Epithelial cell of esophagus (primary cell): ENCODE measurements around the gene MORC1.

Experiments
- DNase-seq: peaks from one replicate; pipeline ENCODE4 v3.0.0; 2010; ENCODE audit warnings: low read depth
- H3K4me3 ChIP-seq: 2 replicates; pipeline ENCODE4 v1.5.1; 2011; ENCODE audit warnings: mild to moderate bottlenecking, low read length, control low read depth
- CTCF ChIP-seq: IDR thresholded peaks from 2 replicates; pipeline ENCODE4 v1.5.1; 2011; ENCODE audit warnings: low read depth, mild to moderate bottlenecking, low read length, control low read depth, inconsistent platforms; ENCODE audit not compliant: insufficient read depth; ENCODE audit errors: missing control alignments

Gene MORC1

GRCh38 chr3:109070211-109070610 lies 47.7 kb downstream of the MORC1 start:
- DNase-seq, result no peak
- TF ChIP-seq CTCF, result no peak

GRCh38 chr3:109066864-109067263 lies 51.1 kb downstream of the MORC1 start:
- no peak for TF ChIP-seq CTCF
- no peak overlapping the region for H3K4me3 ChIP-seq
- DNase-seq, result no peak

More at GRCh38 chr3:109070211-109070610, 47.7 kb downstream of the MORC1 start:
- H3K4me3 ChIP-seq, result no peak overlapping the region

GRCh38 chr3:109059264-109059663 lies 58.7 kb downstream of the MORC1 start:
- no peak overlapping the region for H3K4me3 ChIP-seq
- no peak for DNase-seq
- no peak for TF ChIP-seq CTCF

- TF ChIP-seq CTCF, result no peak
- H3K4me3 ChIP-seq, result no peak overlapping the region
- no peak for DNase-seq
Measured at GRCh38 chr3:109057616-109058015, 60.3 kb downstream of the MORC1 start.

- no peak for TF ChIP-seq CTCF
- no peak overlapping the region for H3K4me3 ChIP-seq
- DNase-seq, result peak; percentile 8
Measured at GRCh38 chr3:109057056-109057455, 60.9 kb downstream of the MORC1 start.

- peak; percentile 74 for TF ChIP-seq CTCF
- DNase-seq, result peak; percentile 58
- H3K4me3 ChIP-seq, result no peak overlapping the region
Measured at GRCh38 chr3:109050591-109051167, 67.3 kb downstream of the MORC1 start.

- no peak for TF ChIP-seq CTCF
- DNase-seq, result no peak
- H3K4me3 ChIP-seq, result no peak overlapping the region
Measured at GRCh38 chr3:109047366-109047765, 70.6 kb downstream of the MORC1 start.
